DMS 273 treated with DMSO at 0.1 percent for 48 hours (cell line): ENCODE data around the gene PYGO2.

Source experiments
- DNase-seq: peaks from one replicate; lab custom pipeline; 2025; lab: John Stamatoyannopoulos, UW

The PYGO2 gene

DNA sequence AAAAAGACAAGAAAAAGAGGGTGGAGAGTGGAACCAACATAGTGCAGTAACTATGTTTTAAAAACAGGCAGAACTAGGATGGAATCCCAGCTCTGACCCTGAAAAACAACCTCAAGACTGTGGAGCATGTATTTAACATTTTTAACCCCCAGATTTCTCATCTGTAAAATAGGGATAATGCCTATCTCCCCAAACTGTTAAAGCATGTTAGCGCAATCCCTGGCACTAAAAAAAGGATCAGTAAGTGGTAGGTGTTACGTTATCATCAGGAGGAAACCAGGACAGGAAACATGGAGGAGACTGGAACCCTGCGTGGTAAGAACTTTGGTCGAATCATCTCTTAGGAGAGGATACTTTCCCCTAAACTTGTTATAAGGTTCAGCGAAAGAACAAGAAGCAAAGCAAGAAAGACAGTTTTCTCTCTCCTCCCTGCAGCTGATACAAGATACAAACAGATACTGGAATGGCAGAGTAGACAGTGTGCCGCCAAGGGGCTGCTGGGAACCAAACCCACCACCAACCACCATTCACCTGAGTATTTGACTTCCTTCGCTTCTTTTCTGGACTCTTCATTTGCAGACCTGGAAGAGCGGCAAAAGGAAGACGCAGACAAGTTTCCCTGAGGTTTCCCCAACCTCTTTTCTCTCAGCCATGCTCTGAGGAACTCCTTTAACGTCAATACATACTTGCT, 991 bp downstream of the PYGO2 start:
- DNase-seq = no peak

DNA sequence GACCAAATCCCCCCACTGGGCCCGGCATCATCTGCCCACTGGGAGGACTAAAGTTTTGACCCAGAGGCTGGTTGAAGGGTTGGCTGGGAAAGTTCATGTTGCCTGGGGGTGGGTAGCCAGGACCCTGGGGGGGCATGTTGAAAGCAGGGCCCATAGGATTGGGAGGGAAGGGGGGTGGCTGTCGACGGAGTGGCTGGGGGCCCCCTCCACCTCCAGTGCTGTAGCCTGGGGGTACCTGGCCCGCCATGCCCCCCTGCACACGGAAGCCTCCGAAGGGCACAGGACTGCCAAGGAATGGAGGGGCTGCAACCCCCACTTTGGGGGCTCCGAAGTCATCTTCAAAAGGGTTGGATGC, 2.2 kb downstream of the PYGO2 start:
- no peak for DNase-seq

DNA sequence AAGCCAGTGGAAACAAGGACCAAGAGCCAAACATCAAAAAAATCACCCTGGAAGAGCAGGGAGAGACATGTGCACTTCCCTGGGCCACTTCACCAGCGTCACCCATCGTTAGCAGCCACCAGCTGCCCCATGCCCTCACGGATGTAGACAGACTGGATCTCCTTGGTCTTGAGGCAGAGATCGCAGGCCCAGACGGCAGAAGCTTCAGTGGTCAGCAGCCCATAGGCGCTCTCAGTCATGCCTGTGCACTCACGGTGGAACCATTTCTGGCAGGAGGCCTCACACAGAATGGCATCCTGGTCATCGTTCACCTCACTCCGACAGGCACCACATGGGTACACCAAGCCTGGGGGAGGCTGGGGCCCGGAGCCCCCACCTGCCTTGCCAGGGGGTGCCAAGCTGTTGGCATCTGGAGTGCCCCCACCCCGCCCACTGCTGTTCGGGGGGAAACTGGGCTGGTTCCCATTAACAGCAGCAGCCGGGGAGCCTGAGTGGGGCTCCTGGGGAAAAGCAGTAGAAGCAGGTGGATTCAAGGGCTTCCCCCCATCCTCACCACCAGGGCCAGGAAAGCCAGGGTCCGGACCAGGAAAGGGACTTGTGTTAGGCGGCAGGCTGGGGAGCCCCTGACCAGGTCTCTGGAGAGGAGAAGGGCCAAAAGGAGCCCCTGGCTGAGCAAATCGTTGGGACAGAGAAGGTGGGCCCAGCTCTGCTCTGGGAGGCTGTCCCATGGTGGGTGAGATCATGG, 2.7 kb downstream of the PYGO2 start:
- DNase-seq = no peak

DNA sequence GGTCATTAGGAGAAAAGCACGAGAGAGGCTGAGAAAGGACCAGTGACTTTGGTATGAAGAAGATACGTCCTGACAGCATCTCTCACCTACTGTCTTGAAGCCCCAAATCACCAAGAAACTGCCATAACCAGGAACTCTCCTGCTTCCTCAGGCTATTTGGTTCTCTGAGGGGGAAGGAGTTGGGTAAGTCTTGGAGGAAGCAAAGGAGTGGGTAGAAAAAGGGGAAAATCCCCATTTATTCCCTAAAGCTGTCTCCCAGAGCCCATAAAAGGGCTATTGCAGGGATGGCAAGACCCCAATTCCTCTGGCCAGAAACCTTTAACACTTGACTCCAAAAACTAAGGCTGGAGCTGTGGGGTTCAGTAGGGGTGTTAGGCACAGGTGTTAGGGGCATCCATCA, 3.5 kb downstream of the PYGO2 start:
- DNase-seq = no peak

DNA sequence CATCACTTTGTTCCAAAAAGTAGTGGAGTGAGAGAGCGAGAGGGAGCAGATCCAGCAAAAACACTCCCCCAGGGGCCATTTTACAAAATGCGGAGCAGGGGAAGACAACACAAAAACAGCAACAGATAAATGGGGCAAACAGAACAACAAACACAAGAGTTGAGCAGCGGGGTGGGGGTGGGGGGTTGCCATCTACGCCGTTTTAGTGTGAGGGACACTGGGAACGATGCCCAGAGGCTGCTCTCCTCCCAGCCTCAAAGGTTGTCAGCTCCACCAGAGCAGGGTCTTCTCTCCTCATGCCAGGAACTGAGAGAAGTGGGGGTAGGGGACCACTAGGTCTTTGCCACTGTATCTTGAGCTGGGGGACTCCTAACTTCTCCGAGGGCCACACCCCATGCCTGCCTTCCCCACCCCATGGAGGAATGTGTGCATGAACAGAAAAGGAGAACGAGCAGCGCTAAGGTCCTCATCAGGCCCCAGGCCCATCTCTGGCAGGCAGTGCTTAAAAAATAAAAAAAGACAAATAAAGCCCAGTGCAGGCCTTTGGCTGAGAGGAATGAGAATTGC, 4.4 kb downstream of the PYGO2 start:
- no peak for DNase-seq

DNA sequence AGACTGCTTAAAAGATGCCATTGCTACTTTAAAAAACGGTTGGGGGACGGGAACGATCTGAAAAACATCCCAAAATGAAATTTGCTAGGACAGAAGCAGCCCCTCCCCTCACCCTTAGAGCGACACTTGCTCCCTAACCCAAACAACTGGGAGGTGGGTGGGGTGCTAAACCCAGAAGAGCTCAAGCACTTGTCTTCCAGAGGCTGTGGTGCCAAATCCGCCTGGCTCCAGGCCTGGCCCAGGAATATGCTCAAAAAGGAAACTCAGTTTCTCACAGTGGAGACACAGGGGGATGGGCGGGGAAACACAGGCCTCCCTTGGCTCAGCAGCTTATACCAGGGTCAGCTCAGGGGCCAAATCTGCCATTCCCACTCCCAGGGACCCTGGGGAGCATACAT, 5.0 kb downstream of the PYGO2 start:
- DNase-seq = no peak

DNA sequence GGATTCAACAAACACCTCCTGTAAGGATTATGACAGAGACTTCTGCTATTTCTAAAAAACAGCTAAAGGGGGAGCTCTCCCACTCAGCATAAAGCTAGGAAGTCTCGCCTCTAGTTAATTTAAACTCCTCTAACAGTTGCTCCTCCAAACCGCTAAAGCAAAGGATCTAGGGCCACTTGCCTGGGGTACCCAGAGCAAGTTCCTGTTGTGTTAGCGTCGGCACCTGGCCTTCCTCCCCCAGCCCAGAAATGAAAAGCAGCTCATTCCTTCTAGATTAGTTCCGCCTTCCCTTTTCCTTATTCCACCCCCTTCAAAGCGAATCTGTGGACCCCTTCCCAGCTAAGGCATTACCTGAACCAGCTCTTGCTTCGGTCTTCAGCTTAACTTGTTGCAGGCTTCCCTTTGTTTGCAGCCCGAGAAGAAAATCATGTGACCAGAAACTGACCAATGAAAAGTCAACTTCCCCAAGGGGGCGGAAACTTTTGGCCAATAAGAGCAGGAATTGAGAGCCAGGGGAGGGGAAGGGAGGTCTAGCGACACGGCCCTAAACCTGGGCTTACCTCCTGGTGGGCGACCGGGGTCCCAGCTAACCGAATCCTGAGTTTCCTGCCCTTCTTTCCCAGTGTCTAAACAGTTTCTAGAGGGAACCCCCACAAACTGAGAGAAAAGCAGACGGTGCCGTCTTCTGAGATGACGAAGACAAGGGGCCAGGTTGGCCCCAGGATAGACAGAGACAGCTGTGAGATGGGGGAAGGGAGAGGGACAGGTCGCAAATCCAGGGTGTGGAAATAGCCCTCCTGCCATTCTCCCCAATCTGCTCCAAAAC, 5.7 kb downstream of the PYGO2 start, which contains the start of gene PBXIP1:
Gene PBXIP1, minus strand, starts transcription at position 382 of the 826 bp plus-strand sequence. CDS start 2,378 bp downstream, outside the sequence.
- peak; percentile 86 for DNase-seq

DNA sequence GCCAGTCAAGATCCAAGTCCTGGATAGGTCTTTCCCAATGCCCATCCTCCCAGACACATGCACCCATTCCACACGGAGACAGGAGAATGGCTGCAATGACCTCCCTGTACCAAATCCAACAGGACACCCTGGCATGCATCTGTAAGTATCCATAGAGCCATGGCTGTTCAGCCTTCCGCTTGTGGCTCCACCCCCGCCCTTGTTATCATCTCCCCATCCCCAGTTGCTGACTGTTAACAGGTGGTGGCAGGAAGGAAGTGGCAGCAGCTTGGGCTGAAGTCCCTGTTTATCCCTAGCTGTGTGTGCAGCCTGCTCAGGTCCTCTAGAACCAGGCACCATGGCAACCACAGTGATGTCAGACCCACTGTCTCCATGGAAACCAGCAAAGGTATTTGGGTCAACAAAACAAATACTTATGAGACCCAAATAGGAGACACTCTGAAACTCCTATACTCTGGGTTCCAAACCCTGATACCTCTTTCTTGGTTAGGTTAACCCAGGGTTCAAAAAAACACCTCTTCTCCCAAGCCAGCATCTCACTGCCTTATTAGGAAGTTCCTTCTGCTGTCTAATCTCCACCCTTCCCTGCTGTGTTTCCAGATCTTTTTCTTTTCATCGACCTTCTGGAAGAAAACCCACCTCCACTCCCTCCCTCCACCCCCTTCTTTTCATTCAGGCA, 6.4 kb downstream of the PYGO2 start:
- DNase-seq = peak; percentile 81

DNA sequence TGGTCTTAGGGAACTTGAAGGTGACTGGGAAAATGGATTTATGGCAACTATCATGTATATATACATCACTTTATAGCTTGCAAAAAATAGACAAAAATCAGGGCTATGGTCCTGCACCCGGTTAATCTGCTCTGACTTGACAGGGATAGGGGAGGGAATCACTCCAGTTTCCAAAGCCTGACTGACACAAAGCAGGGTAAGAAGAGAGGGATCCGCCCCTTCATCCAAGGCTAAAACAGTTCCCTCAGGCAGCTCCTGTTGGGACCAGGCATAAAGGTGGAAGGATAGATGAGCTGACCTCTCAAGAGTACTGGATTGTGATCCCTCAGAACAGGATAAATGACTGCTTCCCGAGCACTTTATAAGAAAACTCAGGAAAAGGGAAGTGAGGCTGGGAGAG, 7.0 kb downstream of the PYGO2 start:
- DNase-seq = no peak

DNA sequence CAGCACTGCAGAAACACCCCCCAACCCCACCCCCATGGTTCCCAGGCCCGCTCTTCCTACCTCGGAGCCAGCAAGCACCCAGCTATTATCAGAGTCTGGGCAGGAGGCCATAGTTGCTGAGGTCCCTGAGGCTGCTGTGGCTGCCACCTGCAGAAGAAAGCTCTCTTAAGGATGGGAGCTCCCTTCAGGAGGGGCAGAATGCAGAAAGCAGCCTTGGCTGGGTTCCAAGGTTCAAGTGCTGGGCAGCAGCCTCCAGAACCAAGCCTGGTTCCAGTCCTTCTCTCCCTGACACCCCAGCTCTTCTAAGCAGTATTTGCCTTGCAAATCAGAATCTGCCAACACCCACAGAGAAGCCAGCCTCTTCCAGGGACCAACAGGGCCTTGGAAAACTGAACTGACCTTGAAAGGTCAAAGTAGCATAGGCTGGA, 8.0 kb downstream of the PYGO2 start:
- no peak for DNase-seq

DNA sequence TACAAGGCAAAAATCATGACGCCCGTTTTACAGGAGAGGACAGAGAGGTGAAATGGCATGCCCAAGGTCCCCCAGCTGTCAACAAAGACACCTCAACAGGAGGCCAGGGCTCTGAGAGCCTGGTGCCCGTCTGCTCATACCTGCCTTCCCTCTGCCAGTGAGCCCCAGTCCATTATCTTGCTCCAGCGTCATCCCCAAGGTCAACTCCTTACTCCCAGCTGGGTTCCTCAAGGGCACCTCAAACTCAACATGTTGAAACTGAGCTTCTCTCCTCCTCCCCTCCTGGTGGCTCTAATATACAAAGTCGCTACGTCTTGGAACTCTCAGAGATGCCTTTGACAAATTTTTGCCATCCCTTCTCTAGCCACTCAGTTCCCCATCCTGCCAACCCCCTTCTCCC, 8.9 kb downstream of the PYGO2 start:
- no peak for DNase-seq

DNA sequence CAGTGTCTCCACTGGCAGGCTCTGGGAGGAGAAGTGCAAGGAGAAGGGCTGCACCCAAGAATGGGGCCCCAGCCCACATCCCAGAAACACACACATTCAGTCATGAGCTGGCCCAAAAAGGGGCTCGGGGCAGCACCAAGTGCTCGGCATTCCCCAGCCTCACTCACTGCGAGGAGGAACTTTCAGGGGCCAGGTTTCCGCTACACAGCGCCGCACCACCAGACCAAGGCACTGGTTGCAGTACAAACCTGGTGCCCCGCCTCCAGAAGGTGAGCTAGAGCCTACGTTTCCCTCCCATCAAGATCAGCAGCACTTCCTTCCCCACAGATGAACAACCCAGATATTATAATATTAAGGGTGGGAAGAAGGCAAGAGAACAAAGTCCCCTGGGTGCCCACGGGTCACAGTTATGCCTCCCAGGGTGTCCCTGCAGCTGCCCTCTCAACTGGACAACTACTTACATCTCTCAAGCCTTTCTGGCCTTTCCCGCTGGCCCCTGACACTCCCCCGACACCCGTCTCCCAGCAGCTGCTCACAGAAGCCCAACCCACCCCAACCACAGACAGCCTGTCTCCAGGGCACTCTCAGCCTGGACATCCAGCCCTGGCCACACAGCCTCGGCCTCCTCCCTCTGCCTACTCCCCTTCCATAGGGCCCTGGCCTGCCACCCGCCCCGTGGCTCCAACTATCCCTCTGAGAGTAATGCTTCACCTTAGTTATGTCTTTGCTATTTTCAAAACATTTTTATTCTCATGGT, 9.5 kb downstream of the PYGO2 start:
- DNase-seq = no peak

DNA sequence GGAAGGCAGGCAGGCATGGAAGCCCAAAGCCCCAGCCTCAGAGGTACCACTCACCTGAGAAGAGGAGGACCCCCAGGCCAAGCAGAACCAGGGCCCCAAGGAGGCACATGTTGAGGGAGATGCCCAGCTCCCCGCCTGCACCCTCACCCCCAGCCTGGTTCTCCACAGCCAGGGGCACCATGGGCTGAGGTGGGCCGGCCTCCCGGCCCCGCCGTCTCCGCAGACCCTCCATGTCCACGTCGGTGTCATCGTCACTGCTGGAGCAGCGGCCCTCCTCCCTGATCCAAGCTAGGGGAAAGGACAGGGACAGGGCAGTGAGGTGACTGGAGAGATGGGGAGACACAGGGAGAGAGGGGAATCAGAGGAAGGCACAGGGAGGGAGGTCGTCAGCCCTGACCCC, 13.5 kb downstream of the PYGO2 start:
- DNase-seq = no peak

DNA sequence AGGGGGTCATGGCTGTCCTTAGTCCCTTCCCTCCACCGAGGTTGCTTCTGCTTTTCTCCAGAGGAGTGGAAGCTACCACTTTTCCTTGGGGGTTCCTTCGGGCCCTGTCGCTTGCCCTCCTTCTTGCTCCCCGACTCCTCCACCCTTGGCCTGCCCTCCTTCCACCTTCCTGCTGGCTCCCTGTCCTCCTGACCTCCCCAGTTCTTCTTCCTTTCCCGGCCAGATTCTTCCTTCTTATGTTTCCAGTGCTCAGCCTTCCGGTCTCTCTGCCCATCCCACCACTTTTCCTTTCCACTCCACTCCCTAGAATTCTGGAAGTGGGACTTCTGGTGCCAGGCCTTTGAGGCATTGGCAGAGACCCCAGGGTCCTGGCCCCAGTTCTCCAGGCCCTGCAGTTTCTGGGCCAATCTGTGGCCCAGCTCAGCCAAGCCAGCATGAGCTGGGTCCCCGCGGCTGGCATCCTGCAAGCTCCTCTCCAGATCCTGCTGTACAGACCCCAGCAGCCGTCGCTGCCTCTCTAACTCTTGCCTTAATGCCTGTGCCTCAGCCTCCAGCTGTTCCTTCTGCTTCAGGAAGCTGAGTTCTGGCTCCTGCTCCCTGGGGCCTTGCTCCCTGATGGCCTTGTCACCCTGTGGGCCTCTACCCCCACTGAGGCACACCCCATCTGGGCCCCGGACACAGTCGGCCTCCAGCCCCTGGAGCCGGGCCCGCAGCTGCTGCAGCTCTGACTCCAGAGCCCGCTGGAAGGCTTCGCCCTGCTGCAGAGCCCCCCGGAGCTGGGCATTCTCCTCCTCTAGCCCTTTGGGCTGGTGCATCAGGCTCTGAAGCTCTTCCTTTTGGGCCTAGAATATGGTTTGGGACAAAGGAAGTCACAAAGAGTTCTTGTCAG, 15.4 kb downstream of the PYGO2 start:
- no peak for DNase-seq

DNA sequence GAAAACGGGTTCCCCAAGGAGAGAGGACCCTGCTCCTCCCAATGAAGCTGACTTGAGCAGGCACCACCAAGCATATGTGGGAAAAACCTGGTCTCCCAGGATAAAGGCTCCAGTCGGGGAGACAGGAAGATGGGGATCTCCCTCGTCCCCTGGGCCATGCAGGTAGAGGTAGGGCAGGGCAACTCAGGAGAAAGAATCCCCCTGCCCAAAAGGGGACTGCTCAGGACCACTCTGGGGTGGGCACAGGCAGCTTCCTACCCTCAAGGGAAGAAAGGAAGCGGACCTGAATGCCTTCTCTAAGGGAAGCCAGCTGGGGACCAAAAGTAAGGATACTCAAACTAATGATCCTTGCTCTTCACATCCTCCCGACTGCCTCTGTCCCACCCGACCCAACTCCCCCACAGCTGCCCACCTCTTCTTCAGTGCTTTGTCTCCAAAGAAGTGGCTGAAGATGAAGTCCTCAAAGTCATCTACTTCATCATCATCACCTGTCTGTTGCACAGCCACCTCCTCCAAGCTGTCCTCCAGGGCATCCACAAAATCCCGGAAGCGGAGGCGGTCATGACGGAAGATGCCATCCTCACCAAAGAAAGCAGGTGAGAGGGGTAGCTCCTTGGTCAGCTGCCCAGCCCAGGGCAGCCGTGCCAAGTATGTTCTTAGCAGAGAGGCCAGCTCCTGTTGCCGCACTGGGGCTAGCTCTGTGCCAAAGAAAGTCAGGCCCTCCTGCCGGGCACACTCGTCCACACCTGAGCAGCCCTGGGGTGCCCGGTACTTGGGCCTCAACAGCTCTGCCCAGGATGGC, 16.2 kb downstream of the PYGO2 start:
- DNase-seq = no peak

DNA sequence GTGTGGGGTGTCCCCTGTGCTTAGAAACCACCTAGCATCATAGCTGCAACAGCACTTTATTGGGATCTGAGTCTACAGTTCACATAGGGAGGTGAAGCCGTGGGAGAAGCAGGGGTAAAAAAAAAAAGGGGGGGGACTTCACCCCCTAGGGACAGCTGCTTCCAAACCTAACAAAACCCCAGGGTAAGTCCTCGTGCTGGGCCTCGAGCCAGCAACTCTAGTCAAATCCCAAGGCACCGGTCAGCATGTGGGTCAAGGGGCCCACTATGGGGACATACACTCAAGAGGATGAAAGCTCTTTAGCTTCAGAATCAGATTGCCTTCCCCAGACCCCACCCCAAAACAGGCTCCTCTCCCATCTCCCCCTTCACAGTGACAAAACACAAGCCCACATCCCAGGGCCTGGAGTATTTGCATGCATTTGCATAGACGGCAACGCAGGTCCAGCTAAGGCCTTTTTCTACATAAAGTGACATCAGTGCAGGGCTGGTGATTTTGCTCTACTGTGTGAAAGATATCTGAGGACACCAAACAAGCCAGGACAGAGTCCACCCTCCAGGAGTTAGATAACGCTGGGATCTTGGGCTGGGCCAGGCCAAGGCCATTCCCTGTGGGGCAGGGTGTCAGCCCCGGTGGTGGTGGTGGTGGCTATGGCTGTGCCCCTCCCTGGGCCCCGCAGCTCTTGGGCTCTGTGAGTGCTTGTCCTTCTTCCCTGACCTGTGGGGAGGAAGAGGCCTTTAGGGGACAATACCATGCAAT, 17.0 kb downstream of the PYGO2 start:
- DNase-seq = no peak

DNA sequence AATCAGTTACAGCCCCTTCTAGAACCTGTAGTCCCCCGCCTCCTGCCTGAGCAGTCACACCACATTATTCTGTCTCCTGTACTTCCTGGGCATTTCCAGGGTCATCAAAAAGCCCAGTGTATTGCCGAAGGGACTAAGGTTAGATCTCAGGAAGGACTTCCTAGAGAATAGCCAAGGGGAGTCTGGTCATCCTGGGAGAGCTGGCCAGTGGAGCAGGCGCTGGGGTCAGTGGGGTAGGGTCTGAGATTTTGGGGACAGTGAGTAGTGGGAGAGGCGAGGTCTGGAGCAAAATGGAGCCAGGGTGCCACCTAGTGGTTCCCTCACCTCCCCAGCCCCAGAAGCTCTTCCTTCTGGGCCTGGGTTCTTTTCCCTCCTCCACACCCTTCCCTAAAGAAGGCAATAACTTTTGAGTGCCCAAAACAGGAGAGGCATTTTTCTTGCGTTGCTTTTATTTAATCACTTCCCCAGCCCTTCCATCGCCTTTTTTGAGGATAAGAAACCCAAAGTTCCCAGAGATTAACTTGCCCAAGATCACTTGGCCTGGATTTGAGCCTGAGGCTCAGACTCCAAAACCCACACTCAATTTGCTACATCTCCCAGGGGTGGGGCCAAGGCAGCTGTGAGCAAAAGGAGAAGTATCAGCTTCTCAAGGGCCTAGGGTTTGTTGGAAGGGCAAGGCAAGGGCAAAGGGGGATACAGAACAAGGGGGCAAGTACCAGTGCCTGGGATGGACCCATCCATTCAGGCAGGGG, 17.8 kb downstream of the PYGO2 start:
- DNase-seq = no peak
